Loucy (cell line): ENCODE data around the gene CSNK1G3.

Source experiments
- H2AFZ ChIP-seq: fragments of 200-600 bp; sonication (generic); 2 replicates; pipeline ENCODE4 v1.6.0; 2016; ENCODE audit warnings: antibody characterized with exemption, mild to moderate bottlenecking, low read length, moderate library complexity
- H3F3A ChIP-seq: fragments of 200-600 bp; 2 replicates; pipeline ENCODE4 v1.6.0; 2016; ENCODE audit warnings: antibody characterized with exemption, low read depth, mild to moderate bottlenecking
- H3K27me3 ChIP-seq: fragments of 200-600 bp; sonication (generic); 2 replicates; pipeline ENCODE4 v1.6.1; 2014; ENCODE audit warnings: low read length, mild to moderate bottlenecking; ENCODE audit not compliant: insufficient read depth, poor library complexity, severe bottlenecking
- H3K36me3 ChIP-seq: fragments of 200-600 bp; sonication (generic); 2 replicates; pipeline ENCODE4 v1.6.1; 2016; ENCODE audit warnings: low read length; ENCODE audit not compliant: insufficient read depth
- H3K4me1 ChIP-seq: fragments of 200-600 bp; sonication (generic); 2 replicates; pipeline ENCODE4 v1.5.1; 2014; ENCODE audit warnings: low read length, mild to moderate bottlenecking; ENCODE audit not compliant: insufficient read depth, poor library complexity, severe bottlenecking
- H3K4me2 ChIP-seq: fragments of 200-600 bp; sonication (generic); 2 replicates; pipeline ENCODE4 v1.6.0; 2014; ENCODE audit warnings: antibody characterized with exemption, low read length, low read depth, mild to moderate bottlenecking; ENCODE audit not compliant: poor library complexity, severe bottlenecking
- H3K4me3 ChIP-seq: fragments of 200-600 bp; sonication (generic); 2 replicates; pipeline ENCODE4 v1.5.1; 2014; ENCODE audit warnings: low read length, mild to moderate bottlenecking, mixed read lengths; ENCODE audit not compliant: poor library complexity, severe bottlenecking
- H3K79me2 ChIP-seq: fragments of 200-600 bp; sonication (generic); 2 replicates; pipeline ENCODE4 v1.6.1; 2014; ENCODE audit warnings: low read length; ENCODE audit not compliant: insufficient read depth
- H3K9ac ChIP-seq: fragments of 200-600 bp; sonication (generic); 2 replicates; pipeline ENCODE4 v1.6.0; 2014; ENCODE audit warnings: mild to moderate bottlenecking, low read depth, low read length, moderate library complexity; ENCODE audit not compliant: poor library complexity, severe bottlenecking
- H3K9me2 ChIP-seq: fragments of 200-600 bp; sonication (generic); replicated peaks from 2 replicates; pipeline ENCODE4 v1.6.1; 2016; ENCODE audit warnings: low read depth, low read length, mixed read lengths
- H3K9me3 ChIP-seq: fragments of 200-600 bp; sonication (generic); 2 replicates; pipeline ENCODE4 v1.6.1; 2014; ENCODE audit warnings: mild to moderate bottlenecking, antibody characterized with exemption, low read length, low read depth; ENCODE audit not compliant: insufficient read depth
- H4K20me1 ChIP-seq: fragments of 200-600 bp; sonication (generic); 2 replicates; pipeline ENCODE4 v1.6.0; 2014; ENCODE audit warnings: antibody characterized with exemption, low read length, mild to moderate bottlenecking; ENCODE audit not compliant: insufficient read depth, poor library complexity, severe bottlenecking
- CTCF ChIP-seq: fragments of 200-600 bp; sonication (generic); conservative IDR thresholded peaks from 2 replicates; pipeline ENCODE4 v1.5.1; 2014; ENCODE audit warnings: mild to moderate bottlenecking, antibody characterized with exemption, low read length
- EZH2phosphoT487 ChIP-seq: fragments of 200-600 bp; IDR thresholded peaks from 2 replicates; pipeline ENCODE4 v1.6.1; 2018; ENCODE audit warnings: antibody characterized with exemption, mild to moderate bottlenecking, moderate library complexity, borderline replicate concordance

CSNK1G3 gene

GRCh38 chr5:123478546-123478945 is 33.4 kb upstream of the CSNK1G3 start:
- Histone ChIP-seq H3K27me3 (no peaks in the 10 kb centered on the region), H3K4me2 (no peak overlapping the region), H2AFZ (no peak overlapping the region), H3K9me3 (no peaks in the 10 kb centered on the region), H3K36me3 (no peaks in the 10 kb centered on the region), H3K4me3 (no peak overlapping the region), H3K79me2 (no peaks in the 10 kb centered on the region), H3K9ac (no peak overlapping the region), H4K20me1 (no peaks in the 10 kb centered on the region), H3K9me2 (no peaks in the 10 kb centered on the region), H3K4me1 (no peaks in the 10 kb centered on the region), H3F3A (no peaks in the 10 kb centered on the region)
- TF ChIP-seq CTCF (no peak), EZH2phosphoT487 (no peak)

GRCh38 chr5:123482258-123482657 is 29.7 kb upstream of the CSNK1G3 start:
- Histone ChIP-seq H3K9me2 (no peaks in the 10 kb centered on the region), H2AFZ (no peak overlapping the region), H3K27me3 (no peaks in the 10 kb centered on the region), H3K36me3 (no peaks in the 10 kb centered on the region), H3F3A (no peaks in the 10 kb centered on the region), H4K20me1 (no peaks in the 10 kb centered on the region), H3K4me1 (no peaks in the 10 kb centered on the region), H3K79me2 (no peaks in the 10 kb centered on the region), H3K4me2 (no peak overlapping the region), H3K9ac (no peak overlapping the region), H3K4me3 (no peak overlapping the region), H3K9me3 (no peaks in the 10 kb centered on the region)
- TF ChIP-seq CTCF (no peak), EZH2phosphoT487 (no peak)

- Histone ChIP-seq H3K9me3 (no peaks in the 10 kb centered on the region), H3K36me3 (no peaks in the 10 kb centered on the region), H3K27me3 (no peaks in the 10 kb centered on the region), H3F3A (no peaks in the 10 kb centered on the region), H3K9ac (no peak overlapping the region), H3K4me1 (no peaks in the 10 kb centered on the region), H3K4me2 (no peak overlapping the region), H4K20me1 (no peaks in the 10 kb centered on the region), H3K9me2 (no peaks in the 10 kb centered on the region), H3K79me2 (no peaks in the 10 kb centered on the region), H2AFZ (no peak overlapping the region), H3K4me3 (no peak overlapping the region)
- no peak for TF ChIP-seq EZH2phosphoT487
- no peak for TF ChIP-seq CTCF
Measured at GRCh38 chr5:123483446-123484077, 28.4 kb upstream of the CSNK1G3 start.
